ENCODE measurements around the gene HSF2BP. TPM values are rescaled to one million over a fixed set of nuclear protein-coding genes. Genes with fewer than 3 reads are reported as not detected.

The HSF2BP gene
- total RNA-seq, 1 donor from 2014 or later = 0.75 TPM

DNA sequence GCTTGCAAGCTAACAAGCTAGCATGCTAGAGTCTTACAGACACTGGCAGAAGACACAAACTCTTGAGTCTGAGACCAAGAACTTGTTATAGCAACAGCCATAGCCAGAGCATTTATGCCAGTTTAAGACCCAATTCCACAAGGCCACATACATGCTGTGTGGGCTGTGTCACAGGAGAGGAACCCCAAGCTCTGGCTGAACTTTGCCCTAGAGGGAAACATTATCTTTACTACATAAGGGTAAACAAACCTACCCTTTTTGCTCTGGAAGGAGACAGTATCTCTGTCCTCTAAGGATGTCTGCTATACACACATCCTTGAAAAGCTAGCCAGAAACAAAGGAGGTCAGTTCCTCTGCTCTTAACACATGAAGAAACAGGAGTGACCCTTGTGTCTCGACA is 70.3 kb downstream of the HSF2BP start:
- no peaks in the 10 kb centered on the region for H3K27me3 ChIP-seq
- no peak overlapping the region for H3K4me3 ChIP-seq
- H3K4me1 ChIP-seq = peaks cover 5 to 19% of the 10 kb centered on the region in 2 donors
- TF ChIP-seq, protein P1, sequence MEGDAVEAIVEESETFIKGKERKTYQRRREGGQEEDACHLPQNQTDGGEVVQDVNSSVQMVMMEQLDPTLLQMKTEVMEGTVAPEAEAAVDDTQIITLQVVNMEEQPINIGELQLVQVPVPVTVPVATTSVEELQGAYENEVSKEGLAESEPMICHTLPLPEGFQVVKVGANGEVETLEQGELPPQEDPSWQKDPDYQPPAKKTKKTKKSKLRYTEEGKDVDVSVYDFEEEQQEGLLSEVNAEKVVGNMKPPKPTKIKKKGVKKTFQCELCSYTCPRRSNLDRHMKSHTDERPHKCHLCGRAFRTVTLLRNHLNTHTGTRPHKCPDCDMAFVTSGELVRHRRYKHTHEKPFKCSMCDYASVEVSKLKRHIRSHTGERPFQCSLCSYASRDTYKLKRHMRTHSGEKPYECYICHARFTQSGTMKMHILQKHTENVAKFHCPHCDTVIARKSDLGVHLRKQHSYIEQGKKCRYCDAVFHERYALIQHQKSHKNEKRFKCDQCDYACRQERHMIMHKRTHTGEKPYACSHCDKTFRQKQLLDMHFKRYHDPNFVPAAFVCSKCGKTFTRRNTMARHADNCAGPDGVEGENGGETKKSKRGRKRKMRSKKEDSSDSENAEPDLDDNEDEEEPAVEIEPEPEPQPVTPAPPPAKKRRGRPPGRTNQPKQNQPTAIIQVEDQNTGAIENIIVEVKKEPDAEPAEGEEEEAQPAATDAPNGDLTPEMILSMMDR (IDR thresholded peaks at IDR 0.05) = no peak
- no peak overlapping the region for H3K27ac ChIP-seq
- intact Hi-C loops (cut with DNase I) = no loop called here
- no peaks in the 10 kb centered on the region for H3K9me3 ChIP-seq
- no peak for DNase-seq (ENCODE audit: low spot score in 2 of 2)
- no peaks in the 10 kb centered on the region for H3K36me3 ChIP-seq

DNA sequence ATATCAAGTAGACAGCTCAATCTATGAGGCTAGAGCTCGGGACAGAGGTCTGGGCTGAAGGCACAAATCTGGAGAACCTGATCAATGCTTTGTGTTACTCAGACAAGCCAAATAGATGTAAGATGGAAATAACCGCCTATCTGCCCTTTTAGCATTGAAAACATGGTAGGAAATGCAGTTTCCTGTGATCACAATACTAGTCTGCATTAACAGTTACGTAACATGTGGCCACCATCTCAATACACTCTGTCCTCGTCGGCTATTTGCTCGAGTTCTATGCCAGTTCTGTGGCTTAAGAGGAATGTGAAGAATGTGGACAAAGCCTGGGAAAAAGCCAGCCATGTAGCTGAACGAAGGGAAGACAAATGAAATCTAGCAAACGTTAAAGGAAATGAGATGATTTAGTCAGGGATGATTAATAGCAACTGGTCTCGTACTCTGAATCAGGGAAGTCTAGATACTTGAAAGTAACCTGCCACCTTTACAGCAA is 73.3 kb downstream of the HSF2BP start:
- peak in 1 of 2 donors; percentile 87 for DNase-seq (ENCODE audit: low spot score in 2 of 2)
- intact Hi-C loops (cut with DNase I) = loop anchor here (2.0 kb wide), 1 partner anchor 59 kb away; no protein-coding TSS in a partner anchor
- H3K4me3 ChIP-seq = no peak overlapping the region

DNA sequence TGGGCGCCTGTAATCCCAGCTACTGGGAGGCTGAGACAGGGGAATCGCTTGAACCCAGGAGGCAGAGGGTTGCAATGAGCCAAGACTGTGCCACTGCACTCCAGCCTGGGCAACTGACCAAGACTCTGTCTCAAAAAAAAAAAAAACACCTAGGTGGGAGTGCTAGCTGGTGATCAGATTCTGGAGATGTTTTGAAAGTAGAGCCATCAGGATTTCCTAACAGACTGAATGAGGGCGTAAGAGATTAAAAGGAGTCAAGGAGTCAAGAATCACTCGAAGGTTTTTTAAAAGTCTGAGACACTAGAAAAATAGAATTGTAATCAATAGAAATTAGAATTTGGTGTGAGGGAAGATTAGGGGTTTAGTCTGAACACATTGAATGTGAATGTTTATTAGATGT is 73.8 kb downstream of the HSF2BP start:
- TF ChIP-seq, protein P1 (IDR thresholded peaks at IDR 0.05) = no peak
- Histone ChIP-seq H3K4me1 (peaks cover 5 to 19% of the 10 kb centered on the region in 2 donors), H3K27me3 (no peaks in the 10 kb centered on the region), H3K9me3 (no peaks in the 10 kb centered on the region), H3K27ac (peak overlapping the region; percentile 74 to 88), H3K36me3 (no peaks in the 10 kb centered on the region), H3K4me3 (no peak overlapping the region)
- intact Hi-C loops (cut with DNase I) = no loop called here
- no peak for DNase-seq (ENCODE audit: low spot score in 2 of 2)

More for the DNA sequence above, 73.3 kb downstream of the HSF2BP start:
- Histone ChIP-seq H3K27ac (peak overlapping the region; percentile 74 to 88), H3K9me3 (no peaks in the 10 kb centered on the region), H3K27me3 (no peaks in the 10 kb centered on the region), H3K36me3 (no peaks in the 10 kb centered on the region), H3K4me1 (peaks cover 5 to 19% of the 10 kb centered on the region in 2 donors)
- TF ChIP-seq, protein P1 (IDR thresholded peaks at IDR 0.05) = no peak

DNA sequence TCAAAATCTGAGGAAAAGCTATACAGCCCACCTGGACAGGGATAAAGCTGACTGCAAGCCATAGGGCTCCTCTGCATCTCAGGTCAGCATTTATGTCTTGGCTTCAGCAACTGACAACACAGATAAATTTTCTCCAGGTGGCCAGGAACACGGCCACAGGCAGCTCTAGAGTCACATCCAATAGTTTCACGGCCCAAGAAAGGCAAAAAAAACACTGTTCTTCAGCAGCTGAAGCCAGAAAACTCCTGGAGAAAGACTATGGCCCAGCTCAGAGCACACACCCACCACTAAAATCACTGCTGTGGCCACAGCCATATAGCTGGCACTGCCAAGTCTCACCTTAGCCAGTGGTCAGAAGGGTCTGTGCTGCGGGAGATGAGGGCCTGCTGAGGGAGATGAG is 77.8 kb downstream of the HSF2BP start:
- Histone ChIP-seq H3K36me3 (no peaks in the 10 kb centered on the region), H3K9me3 (no peaks in the 10 kb centered on the region), H3K4me1 (peaks cover 0 to 13% of the 10 kb centered on the region in 2 donors), H3K27me3 (no peaks in the 10 kb centered on the region), H3K4me3 (no peak overlapping the region), H3K27ac (no peak overlapping the region)
- TF ChIP-seq, protein P1 (IDR thresholded peaks at IDR 0.05) = no peak
- intact Hi-C loops (cut with DNase I) = no loop called here
- DNase-seq (ENCODE audit: low spot score in 2 of 2) = no peak

DNA sequence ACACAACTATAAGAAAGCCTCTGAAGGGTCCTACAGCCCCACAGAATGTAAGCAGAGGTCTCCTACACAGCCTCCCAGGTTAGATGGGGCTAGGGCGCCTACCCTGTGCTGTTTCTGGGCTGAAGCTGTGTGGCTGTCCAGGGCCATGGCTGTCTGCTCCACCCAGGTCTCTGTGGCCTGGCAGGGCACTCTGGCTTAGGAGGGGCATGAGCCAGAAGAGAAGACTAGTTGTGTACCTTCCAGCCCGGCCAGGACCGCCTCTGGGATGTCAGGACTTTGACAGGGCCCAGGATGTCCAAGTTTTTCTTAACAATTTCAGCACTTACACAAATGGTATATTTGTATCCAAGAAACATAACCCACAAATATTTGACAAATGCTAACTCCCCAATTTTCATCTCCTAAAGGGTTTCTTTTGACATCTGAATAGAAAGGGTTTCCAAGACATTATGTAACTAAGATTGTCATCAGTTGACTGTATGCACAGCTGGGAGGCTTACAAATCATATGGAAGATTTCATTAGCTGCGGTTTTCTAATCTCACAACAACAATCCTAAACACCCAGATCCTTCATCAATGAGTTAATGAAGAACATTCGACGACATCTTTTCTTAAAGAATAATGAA is 80.5 kb downstream of the HSF2BP start:
- intact Hi-C loops (cut with DNase I) = no loop called here
- TF ChIP-seq, protein P1 (IDR thresholded peaks at IDR 0.05) = no peak
- peaks cover 0 to 4% of the 10 kb centered on the region in 2 donors for H3K4me1 ChIP-seq
- H3K36me3 ChIP-seq = no peaks in the 10 kb centered on the region
- no peaks in the 10 kb centered on the region for H3K27me3 ChIP-seq
- H3K4me3 ChIP-seq = no peak overlapping the region
- no peaks in the 10 kb centered on the region for H3K9me3 ChIP-seq
- no peak overlapping the region for H3K27ac ChIP-seq
- DNase-seq (ENCODE audit: low spot score in 2 of 2) = no peak

Measured in ascending aorta (tissue), 2 donors.